OCI-M2 (cell line): ENCODE measurements around the gene ZNF383.
"Not testable (repeated sequence)": the region's sequence is repeated elsewhere in the genome, so short reads cannot be mapped to it uniquely, and the experiment has no call there.

ENCODE experiments used
- DNase-seq: peaks from one replicate; lab custom pipeline; 2025; ENCODE audit not compliant: unreplicated experiment; lab: John Stamatoyannopoulos, UW

Gene ZNF383

GRCh38 chr19:37217775-37218591 lies at the start of gene ZNF383:
TSS of gene ZNF383 (plus strand) at chr19:37218214. CDS start at chr19:37230454, 12,240 bp downstream.
- DNase-seq = peak; percentile 100

- DNase-seq = peak; percentile 99
Measured at GRCh38 chr19:37172368-37173366, 45.3 kb upstream of the ZNF383 start, which contains the start of gene ZNF585A. TSS of gene ZNF585A (minus strand) at chr19:37172695. CDS start at chr19:37169910, 2,785 bp downstream.

GRCh38 chr19:37186071-37186470 lies 31.9 kb upstream of the ZNF383 start:
- not testable (repeated sequence) for DNase-seq

- not testable (repeated sequence) for DNase-seq
Measured at GRCh38 chr19:37195248-37195647, 22.8 kb upstream of the ZNF383 start.

- DNase-seq = not testable (repeated sequence)
Measured at GRCh38 chr19:37197115-37197514, 20.9 kb upstream of the ZNF383 start.

- no peak for DNase-seq
Measured at GRCh38 chr19:37197768-37198167, 20.2 kb upstream of the ZNF383 start.

GRCh38 chr19:37217480-37217774 lies 587 bp upstream of the ZNF383 start:
- no peak for DNase-seq

- peak; percentile 84 for DNase-seq
Measured at GRCh38 chr19:37218592-37218935, 550 bp downstream of the ZNF383 start.

GRCh38 chr19:37220383-37220782 lies 2.4 kb downstream of the ZNF383 start:
- no peak for DNase-seq

- DNase-seq = no peak
Measured at GRCh38 chr19:37221136-37221535, 3.1 kb downstream of the ZNF383 start.

- DNase-seq = no peak
Measured at GRCh38 chr19:37226248-37226647, 8.2 kb downstream of the ZNF383 start.

GRCh38 chr19:37227996-37228395 lies 10.0 kb downstream of the ZNF383 start:
- peak; percentile 83 for DNase-seq

- no peak for DNase-seq
Measured at GRCh38 chr19:37243206-37243632, 25.2 kb downstream of the ZNF383 start.

- peak; percentile 100 for DNase-seq
Measured at GRCh38 chr19:37251308-37252229, 33.6 kb downstream of the ZNF383 start.

GRCh38 chr19:37263028-37263427 lies 45.0 kb downstream of the ZNF383 start:
- not testable (repeated sequence) for DNase-seq

- DNase-seq = not testable (repeated sequence)
Measured at GRCh38 chr19:37267005-37267404, 49.0 kb downstream of the ZNF383 start.

- DNase-seq = not testable (repeated sequence)
Measured at GRCh38 chr19:37267755-37268154, 49.7 kb downstream of the ZNF383 start.

GRCh38 chr19:37280656-37281055 lies 62.6 kb downstream of the ZNF383 start:
- DNase-seq = not testable (repeated sequence)

GRCh38 chr19:37284020-37284419 lies 66.0 kb downstream of the ZNF383 start:
- not testable (repeated sequence) for DNase-seq

- not testable (repeated sequence) for DNase-seq
Measured at GRCh38 chr19:37289229-37289628, 71.2 kb downstream of the ZNF383 start.
